ENCODE data around the gene FIP1L1. TPM values are rescaled to one million over a fixed set of nuclear protein-coding genes. Genes with fewer than 3 reads are reported as not detected.

Gene FIP1L1
- total and polyA plus RNA-seq, 2 of the 13 experiments (the other 11 are each of a cell fraction or from before 2014, with no cell fraction given) = 14.9 to 69.4 TPM

- TF ChIP-seq ZNF543 (CRISPR knock-in tag; IDR thresholded peaks at IDR 0.05) = no peak
- no peak for TF ChIP-seq ZKSCAN5 (CRISPR knock-in tag; IDR thresholded peaks at IDR 0.05)
- TF ChIP-seq, protein P1, sequence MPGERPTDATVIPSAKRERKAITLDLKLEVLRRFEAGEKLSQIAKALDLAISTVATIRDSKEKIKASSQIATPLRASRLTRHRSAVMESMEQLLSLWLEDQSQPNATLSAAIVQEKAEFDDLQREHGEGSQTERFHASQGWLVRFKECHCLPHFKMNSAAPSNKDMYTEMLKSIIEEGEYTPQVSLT (CRISPR knock-in tag; IDR thresholded peaks at IDR 0.05; ENCODE audit: borderline replicate concordance, low read depth) = no peak
- TF ChIP-seq, protein P2, sequence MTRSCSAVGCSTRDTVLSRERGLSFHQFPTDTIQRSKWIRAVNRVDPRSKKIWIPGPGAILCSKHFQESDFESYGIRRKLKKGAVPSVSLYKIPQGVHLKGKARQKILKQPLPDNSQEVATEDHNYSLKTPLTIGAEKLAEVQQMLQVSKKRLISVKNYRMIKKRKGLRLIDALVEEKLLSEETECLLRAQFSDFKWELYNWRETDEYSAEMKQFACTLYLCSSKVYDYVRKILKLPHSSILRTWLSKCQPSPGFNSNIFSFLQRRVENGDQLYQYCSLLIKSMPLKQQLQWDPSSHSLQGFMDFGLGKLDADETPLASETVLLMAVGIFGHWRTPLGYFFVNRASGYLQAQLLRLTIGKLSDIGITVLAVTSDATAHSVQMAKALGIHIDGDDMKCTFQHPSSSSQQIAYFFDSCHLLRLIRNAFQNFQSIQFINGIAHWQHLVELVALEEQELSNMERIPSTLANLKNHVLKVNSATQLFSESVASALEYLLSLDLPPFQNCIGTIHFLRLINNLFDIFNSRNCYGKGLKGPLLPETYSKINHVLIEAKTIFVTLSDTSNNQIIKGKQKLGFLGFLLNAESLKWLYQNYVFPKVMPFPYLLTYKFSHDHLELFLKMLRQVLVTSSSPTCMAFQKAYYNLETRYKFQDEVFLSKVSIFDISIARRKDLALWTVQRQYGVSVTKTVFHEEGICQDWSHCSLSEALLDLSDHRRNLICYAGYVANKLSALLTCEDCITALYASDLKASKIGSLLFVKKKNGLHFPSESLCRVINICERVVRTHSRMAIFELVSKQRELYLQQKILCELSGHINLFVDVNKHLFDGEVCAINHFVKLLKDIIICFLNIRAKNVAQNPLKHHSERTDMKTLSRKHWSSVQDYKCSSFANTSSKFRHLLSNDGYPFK (CRISPR knock-in tag; IDR thresholded peaks at IDR 0.05; ENCODE audit: borderline replicate concordance) = no peak
- TF ChIP-seq GTF2F1 (IDR thresholded peaks at IDR 0.05; ENCODE audit: low read length) = no peak
Measured at GRCh38 chr4:53499791-53500190, 122.3 kb downstream of the FIP1L1 start (continued).

DNA sequence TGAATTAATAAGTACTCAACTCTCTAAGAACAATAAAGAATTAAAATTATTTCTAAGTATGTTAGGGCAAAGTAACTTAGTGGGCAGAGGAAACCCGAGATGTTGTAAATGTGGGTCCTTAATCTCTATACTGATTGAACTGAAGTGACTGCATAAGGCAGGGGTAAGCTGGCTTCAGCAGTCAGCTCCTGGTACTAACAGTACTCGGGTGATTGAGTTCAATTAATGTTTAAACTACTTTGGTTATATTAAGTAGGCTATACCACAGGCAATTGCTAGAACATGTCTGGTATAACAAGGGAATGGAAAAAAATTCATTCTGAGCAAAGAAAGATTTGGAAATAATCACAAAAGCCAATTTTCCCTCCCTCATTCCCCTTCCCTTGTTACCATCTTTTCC is 123.1 kb downstream of the FIP1L1 start:
- H3K4me2 ChIP-seq (ENCODE audit: low read depth, low read length) = no peak overlapping the region
- ATAC-seq (no peak), FAIRE-seq (no peak), DNase-seq (ENCODE audit: low spot score) (no peak)
- BruUV-seq (replicated peaks) = no TSS peak
- H3K36me3 ChIP-seq (replicated peaks in 1 of 2; ENCODE audit: control insufficient read depth in 1 of 2, insufficient read depth in 2 of 2, low read length in 2 of 2) = no peaks in the 10 kb centered on the region
- H2AFZ ChIP-seq (ENCODE audit: low read length) = no peak overlapping the region
- no peaks in the 10 kb centered on the region for H4K20me1 ChIP-seq (ENCODE audit: insufficient read depth, low read length)
- POLR2A ChIA-PET = no interaction called here
- 20% methylated on average over 2 of the region's 2 CpGs for WGBS (ENCODE audit: low lambda C conversion rate)
- no peaks in the 10 kb centered on the region for H3K79me2 ChIP-seq (ENCODE audit: insufficient read depth, low read length)
- no peak overlapping the region for H3K4me3 ChIP-seq (replicated peaks in 1 of 3; ENCODE audit: insufficient read depth in 1 of 3, low read depth in 2 of 3, low read length in 3 of 3)
- H3K9me3 ChIP-seq (ENCODE audit: low read length) = no peaks in the 10 kb centered on the region
- CTCF ChIA-PET (ENCODE audit: low intra/inter-chr PET ratio, low total read pairs) = no interaction called here
- H3K4me1 ChIP-seq (ENCODE audit: insufficient read depth, low read length) = peaks cover 9% of the 10 kb centered on the region; the same call in 1 of the 2 replicates
- no peak overlapping the region for H3K27ac ChIP-seq (ENCODE audit: extremely low read length, insufficient read depth, low read length)
- in situ Hi-C loops (cut with HindIII; ENCODE audit: extremely low pct_ligation_motif_present, low pct_unique_long_range_greater_than_20kb) = no loop called here
- intact Hi-C loops (cut with micrococcal nuclease; ENCODE audit: unreplicated experiment) = no loop called here
- H3K27me3 ChIP-seq (ENCODE audit: control insufficient read depth in 1 of 2, insufficient read depth in 2 of 2, low read length in 2 of 2) = no peaks in the 10 kb centered on the region; a peak in 2 of 5 replicates
- H3K9ac ChIP-seq (ENCODE audit: insufficient read depth, low read depth, low read length) = no peak overlapping the region
- TF ChIP-seq ZBTB2 (CRISPR knock-in tag; IDR thresholded peaks at IDR 0.05; ENCODE audit: low read depth) (no peak), MED8 (CRISPR knock-in tag; IDR thresholded peaks at IDR 0.05; ENCODE audit: insufficient replicate concordance) (no peak), FOXJ3 (CRISPR knock-in tag; IDR thresholded peaks at IDR 0.05; ENCODE audit: borderline replicate concordance) (no peak), TRIM24 (CRISPR knock-in tag; IDR thresholded peaks at IDR 0.05) (no peak), ZNF615 (CRISPR knock-in tag; IDR thresholded peaks at IDR 0.05; ENCODE audit: borderline replicate concordance) (no peak), ZNF232 (CRISPR knock-in tag; IDR thresholded peaks at IDR 0.05; ENCODE audit: borderline replicate concordance) (no peak), KLF6 (CRISPR knock-in tag; IDR thresholded peaks at IDR 0.05) (no peak), ZNF552 (CRISPR knock-in tag; IDR thresholded peaks at IDR 0.05; ENCODE audit: borderline replicate concordance) (no peak), ZNF569 (CRISPR knock-in tag; IDR thresholded peaks at IDR 0.05; ENCODE audit: borderline replicate concordance) (no peak), ATF1 (CRISPR knock-in tag; IDR thresholded peaks at IDR 0.05) (no peak), ZNF775 (CRISPR knock-in tag; IDR thresholded peaks at IDR 0.05; ENCODE audit: borderline replicate concordance) (no peak), ZNF558 (CRISPR knock-in tag; IDR thresholded peaks at IDR 0.05; ENCODE audit: borderline replicate concordance) (no peak)
